GM19328 (cell line): Measurements from ENCODE around the gene PAPPA.

ENCODE experiments used
- ATAC-seq: cut with Tn5 transposase; IDR thresholded peaks from one replicate; pipeline ENCODE4 v1.9.1; 2021; ENCODE audit warnings: mild to moderate bottlenecking, moderate library complexity; ENCODE audit not compliant: unreplicated experiment

Gene PAPPA

DNA sequence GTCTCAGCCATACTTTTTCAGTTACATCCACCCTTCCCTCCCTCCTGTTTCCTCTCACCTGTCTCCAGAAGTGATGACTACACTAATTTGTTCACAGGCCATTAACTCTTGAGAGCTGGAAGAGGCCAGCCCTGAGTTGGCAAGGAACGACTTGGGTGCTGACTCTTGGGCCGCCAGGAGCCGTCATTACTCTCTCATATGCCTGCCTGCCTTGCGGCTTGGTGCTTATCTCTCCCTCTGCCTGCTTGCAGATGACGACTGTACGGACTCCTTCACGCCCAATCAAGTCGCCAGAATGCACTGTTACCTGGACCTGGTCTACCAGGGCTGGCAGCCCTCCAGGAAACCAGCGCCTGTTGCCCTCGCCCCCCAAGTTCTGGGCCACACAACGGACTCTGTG is 66.1 kb downstream of the PAPPA start:
- no peak for ATAC-seq

DNA sequence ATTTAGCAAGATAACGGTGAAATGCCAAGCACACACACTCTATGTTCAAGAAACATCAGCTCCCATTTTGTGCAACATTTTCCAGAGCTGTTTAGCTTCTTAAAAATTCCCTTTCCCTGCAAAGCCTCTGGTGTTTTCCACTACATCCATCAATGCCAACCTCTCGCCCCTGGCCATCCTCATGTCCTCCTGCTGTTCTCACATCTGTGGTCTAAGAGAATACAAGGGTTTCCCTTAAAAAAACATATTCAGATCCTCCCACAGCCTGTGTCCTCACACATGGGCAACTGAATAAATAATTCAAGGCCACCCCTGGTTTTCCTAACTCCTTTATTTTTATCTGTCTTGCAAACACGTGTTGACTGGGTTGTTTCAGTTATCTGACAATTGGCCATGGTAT is 70.3 kb downstream of the PAPPA start:
- no peak for ATAC-seq

DNA sequence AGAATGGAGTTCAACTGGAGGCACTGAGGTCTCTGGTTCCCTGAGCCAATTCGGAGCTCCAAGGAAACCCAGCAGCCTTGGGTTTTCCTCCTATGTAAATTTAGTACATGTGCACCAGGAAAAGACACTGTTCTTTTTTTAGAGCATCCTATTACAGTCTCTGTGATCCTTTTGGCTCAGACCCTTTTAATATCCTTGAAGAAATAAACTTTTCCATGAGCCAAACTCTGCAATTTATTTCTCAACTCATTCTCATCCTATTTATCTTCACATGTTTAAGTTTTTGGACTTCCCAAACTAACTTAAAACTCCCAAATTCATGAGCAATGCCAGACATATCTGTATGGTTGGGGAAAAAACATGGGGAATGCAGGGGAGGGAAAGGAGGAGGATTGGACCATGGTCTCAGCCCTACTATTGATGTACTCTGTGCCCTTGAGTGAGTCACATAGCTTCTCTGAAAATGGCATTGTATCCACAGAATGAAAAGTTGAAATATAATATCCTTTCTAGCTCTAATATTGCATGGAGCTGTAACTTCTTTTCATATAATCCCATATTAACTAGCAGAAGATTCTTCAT is 76.6 kb downstream of the PAPPA start:
- ATAC-seq, result no peak

DNA sequence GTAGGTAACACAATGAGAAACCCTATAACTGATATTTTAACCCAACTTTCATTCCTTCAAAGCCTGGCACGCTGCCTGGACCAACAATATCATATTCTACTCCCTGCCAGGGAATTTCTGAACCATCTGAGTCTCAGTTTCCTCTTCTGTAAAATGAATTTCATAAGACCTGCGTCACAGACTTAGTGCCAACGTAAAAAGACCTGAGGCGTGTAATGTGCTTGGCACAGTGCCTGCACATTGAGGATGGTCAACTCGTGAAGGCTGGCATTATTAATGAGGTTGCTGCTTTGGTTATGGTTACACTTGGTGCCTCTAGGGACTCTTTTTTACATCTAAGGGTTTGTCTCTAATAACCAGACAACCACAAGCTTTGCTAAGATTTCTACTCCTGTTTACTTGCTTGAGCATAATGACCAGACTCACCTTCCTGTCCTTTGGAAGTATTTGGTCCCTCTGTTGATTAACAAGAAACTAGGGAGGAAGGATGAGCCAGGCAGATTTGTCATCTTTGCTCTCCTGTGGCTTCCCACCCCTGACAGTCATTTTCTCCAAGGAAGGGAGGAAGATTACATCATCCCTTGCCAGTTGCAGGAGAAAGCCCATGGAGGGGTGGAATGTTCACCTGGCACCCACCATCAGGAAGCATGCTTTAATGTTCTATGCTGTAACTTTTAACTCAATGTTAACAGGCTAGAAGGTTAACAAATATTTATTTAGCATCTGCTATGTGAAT is 79.0 kb downstream of the PAPPA start:
- no peak for ATAC-seq

DNA sequence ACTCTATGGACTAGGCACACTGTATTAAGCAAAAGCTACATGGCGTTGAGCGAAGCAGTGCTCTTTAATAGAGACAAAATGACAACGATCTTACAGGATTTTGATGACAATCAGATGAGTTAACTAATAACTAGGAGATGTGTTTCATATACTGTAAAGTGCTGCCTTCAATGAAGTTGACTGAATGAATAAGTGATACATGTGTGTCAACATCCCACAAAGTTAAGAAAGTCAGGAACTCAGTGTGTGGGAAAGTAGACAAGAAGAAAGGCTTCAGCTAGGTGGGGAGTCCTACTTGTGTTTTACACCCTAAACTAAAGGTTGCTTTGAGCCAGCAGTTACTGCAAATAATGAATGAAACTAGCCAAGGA is 79.6 kb downstream of the PAPPA start:
- ATAC-seq, result no peak

DNA sequence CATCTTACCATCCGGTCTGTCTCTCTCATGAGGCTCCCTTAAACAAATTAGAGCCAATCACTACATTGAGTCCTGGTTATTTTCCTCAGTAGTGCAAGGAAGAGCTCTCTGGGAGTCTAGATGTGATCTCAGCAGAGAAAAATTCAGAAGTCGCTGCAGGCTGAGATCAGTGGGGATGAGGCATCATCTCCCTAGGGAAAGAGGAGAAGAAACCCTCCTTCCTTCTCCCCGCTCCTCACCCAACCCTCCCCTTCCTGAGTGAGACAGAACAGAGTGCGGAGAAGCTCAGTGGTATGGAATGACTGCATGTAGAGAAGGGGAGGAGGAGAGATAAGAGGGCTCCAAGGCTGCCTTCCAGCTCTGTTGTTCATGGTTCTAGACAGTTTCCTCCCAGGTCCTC is 80.5 kb downstream of the PAPPA start:
- no peak for ATAC-seq

DNA sequence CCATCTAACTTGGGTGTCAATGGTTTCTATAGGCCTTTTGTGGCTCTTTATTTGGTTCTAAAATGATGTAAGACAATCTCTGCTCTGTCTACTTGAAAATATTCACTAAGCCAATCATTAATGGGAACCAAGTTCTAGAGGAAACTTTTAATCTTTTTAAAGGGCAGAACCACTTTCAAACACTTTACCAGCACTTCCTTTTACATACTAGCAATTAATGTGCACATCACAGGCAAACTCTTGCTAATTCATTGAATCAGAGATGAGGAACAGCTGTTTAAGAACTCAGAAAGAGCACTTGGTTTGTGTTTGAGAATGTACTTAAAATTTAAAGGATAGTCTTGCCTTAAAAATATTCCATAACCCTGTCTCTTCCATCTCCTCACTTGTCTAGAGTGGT is 83.4 kb downstream of the PAPPA start:
- no peak for ATAC-seq

DNA sequence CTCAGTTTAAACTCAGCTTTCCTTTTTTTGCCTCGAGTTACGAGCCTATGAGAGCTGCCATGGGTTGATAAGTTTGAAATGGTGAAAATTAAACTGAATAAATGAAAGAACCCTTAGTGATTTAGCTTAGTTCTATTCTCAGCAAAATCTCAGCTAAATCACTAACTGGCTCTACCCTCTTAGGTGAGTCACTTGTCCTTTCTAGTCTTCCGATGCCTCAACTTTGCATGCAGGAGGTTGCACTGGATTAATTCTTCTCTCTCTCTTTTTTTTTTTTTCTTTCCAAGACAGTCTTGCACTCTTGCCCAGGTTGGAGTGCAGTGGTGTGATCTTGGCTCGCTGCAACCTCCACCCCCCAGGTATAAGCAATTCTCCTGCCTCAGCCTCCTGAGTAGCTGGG is 83.9 kb downstream of the PAPPA start:
- ATAC-seq, result no peak

DNA sequence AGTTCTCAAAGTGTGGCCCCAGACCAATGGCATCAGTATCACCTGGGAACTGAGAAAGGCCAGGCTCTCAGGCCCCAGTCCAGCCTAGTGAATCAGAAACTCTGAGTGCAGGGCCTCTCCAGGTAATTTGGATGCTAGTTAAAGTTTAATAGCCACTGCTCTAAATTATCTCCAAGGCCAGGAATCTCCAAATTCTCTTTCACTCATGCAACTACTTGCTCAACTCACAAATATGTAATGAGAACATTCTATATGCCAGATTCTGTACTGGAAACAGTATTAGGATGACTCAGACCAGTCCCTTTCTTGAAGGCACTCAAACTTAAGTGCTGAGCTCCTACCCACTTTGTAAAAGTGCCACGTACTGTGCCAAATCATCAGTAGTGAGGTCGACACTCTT is 84.6 kb downstream of the PAPPA start:
- no peak for ATAC-seq

DNA sequence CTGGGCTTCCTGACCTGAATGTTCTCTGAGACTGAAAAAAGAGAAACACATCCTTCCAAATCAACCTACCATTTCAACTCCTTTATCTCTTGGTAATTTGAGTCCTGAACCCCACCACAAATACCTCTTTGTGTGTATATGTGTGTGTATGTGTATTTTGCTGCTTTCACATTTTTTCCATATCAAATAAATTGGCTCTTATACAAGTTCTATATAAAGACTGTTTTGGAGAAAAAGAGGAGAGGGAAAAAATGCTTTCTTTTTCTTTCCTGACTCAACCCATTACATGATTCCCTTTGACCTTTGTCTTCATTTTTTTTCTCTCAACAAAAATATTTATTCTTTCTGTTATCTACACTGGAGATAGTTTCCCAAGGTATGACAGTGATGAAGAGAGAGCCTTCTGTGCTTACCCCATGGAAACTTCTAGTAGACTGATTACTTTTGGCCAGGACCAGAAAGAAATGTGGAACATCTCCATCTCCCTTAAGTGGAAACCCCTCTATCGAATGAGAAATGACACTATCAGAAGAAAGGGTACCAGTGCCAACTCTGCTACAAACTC is 85.3 kb downstream of the PAPPA start:
- ATAC-seq, result no peak

DNA sequence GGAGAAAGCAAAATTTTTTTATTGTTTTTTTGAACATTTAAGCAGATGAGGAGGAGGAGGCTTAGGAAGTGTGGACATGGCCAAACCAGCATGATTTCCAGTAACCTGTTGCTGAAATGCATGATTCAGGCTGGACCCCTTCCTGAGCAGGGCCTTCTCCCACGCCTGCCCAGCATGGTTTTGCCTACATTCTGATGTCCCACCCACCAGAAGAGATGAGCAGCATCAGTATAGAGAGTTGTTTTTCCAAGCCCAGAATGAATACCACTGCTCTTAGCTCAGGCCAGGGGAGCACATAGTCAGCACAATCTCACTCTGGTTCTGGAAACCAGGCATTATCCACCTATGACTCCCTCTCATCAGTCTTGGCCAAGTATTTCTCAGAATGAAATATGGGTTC is 90.1 kb downstream of the PAPPA start:
- no peak for ATAC-seq

DNA sequence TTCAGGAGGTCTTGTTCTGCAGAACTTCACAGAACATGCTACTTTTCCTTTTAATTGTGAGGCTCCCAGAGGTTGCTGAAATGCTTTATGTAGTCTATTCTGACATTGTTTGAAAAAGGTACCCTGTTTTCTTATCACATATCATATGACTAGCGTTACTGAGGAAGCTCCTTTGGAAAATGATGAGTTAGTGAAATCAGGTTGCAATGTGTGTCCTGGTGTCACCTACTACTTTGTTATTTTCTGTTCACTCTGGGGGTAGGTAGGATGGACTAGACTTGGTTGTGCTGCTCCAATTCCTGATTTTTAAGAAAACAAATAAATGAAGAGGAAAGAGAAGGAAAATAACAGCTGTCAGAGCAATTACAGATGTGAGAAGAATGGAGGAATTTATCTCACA is 93.7 kb downstream of the PAPPA start:
- ATAC-seq, result no peak

DNA sequence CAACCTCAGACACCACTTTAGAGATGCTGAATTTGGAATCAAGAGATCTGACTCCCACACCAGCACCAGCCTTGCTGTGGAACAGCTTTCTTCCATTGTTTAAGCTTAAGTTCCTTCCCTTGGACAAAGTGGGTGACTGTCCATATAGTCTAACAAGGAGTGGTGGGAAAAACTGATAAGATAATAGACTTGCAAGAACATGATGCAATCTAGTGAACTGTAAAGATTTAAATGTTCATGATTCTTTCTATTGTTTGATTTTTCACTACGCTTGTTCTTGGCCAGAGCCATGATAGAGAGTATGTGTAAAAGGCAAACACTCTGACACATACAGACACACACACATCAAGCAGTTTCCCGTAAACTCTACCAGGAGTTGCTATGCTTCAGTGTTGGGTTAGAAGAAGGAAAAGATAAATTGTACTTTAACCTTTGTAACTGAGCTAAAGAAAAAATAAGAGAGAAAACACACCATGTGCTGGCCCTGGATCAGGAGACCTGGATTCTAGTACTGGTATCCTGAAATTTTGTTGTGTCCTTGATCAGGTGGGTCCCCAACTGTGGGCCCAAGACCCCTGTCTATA is 94.3 kb downstream of the PAPPA start:
- ATAC-seq, result no peak

DNA sequence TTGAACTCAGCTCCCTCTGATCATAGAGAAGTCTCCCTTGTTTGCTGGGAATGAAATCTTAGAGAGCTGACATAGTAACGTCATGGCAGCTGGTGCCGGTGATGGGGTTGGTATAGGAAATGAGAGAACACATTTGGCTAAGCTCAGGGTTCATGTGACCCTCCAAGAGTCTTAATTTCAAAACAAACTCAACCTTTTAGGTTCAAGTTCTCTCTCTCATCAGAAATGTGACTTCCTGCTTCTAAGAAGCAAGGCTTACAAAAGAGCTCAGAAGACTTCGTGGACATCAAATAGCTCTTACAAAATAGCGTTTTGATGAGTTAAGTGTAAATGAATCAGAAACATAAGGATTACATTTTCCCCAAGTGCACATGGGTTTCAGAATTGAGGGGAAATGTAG is 97.3 kb downstream of the PAPPA start:
- no peak for ATAC-seq

DNA sequence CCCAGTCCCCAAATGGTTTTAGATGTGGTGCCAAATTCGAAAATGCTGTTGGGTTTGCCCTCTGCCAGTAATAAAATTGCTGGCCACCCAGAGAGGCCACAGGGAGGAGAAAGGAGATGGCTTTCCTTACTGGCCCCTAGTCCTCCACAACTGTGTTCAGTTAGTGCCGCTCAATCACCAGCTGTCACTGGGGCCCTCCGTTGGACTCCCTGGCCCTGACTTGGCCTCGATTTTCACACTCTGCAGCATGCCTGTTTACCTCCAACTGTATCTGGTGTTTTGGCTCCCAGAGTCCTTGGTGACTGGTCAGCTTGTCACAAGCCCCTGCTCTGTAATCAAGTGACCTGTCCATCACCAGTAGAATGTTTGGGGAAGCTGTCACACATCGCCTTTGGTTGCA is 97.8 kb downstream of the PAPPA start:
- no peak for ATAC-seq

DNA sequence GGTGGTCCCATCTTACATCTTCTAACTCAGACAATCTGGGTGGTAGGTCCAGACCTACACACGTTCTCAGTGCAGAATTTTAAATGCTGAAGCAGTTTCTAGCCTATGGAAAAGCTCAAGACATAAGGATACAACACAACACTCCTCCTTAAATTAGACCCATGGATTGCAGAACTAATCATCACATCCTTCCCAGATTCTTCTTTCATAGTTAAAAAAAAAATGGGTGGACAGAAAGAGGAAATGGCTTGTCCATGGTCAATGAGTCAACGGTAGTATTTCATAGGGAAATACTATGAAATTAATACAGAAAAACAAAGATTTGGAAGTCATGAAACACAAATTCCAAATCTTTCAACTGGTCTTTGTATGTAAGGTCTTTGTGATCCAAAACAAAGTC is 106.9 kb downstream of the PAPPA start:
- no peak for ATAC-seq

DNA sequence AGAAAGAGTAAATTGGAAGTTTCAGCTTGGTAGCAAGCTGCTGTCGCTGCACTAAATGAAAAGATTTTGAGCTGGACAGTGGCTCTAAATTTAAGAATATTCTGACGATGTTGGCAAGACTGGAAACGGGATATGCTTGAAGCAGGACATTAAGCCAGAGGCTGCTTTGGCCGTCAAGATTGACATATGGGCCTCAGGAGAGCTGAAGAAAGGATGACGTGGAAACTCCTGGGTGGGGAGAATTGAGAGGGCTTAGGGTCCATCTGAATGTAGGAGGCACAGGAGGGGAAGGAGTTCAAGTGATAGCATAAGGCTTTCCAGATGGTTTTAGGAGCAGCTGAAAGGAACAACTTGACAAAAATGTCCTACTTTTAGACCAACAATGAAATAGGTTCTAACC is 108.9 kb downstream of the PAPPA start:
- no peak for ATAC-seq

DNA sequence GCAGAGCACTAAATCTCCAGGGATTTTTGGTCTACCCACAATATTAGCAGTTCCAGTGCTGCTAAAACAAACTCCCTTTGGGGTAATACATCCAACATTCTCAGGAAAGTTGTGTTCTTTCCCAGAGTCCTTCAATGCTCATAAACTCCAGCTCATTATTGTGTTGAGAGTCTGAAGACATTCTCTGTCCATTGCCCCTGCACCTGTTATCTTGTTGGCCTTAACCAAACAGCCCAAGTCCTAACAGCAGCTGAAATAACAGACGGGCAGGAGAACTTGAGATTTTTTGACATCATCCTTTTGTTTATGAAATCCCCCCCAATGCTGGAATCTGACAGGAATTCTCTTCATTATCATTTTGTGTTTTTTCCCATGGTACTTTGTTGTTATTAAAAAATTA is 110.8 kb downstream of the PAPPA start:
- no peak for ATAC-seq

DNA sequence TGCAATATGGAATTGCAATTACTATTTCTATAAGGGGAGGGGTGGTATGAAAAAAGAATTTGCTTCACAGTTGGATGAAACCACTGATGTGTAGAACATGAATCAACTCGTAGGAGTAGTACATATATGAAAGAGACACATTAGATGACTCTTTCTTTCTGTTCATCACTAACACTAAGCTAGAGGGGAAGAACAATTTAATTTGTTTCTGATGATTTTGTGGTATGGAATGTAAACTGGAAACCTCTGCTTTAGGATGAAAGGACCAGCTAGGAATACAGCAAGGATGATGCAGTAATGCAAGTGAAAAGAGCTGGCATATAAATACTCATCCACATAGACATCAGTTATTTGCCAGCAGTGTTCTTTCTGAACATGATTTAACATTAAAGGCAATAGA is 113.4 kb downstream of the PAPPA start:
- ATAC-seq, result no peak

DNA sequence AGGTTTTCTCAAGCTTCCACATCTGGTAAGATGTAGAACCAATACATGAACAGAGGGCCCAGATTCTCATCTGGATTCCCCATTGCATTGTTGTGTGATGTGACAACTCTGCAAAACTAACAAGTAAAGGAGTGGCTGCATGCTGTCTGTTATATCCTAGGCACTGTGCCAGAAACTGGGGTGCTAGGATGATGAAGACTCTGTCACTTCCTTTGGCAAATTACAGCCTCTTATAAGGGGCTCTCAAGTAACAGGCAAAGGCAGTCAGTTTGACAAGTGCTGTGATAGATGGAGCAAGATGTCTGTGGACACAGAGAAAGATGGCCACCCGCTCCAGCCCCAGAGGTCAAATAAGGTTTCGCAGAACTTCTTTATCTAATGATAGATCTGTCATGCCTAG is 115.7 kb downstream of the PAPPA start:
- ATAC-seq, result no peak

DNA sequence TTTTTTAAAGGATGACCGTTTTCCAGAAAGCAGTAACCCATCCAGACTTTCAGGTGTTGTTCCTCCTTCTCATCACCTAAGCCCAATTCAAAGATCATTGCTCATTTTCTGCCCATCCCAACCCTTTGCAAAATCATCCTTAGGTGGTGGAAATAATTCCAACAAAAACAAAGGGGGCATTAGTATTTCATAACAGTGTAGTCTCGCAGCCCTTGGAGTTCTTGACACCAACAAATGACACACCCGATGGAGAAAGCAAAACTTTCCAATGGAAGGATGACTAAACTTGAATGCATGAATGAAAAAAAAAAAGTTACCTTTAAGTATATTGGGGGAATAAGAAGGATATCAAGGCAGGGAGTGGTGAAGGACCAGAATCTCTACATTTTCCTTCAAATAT is 117.0 kb downstream of the PAPPA start:
- ATAC-seq, result no peak

DNA sequence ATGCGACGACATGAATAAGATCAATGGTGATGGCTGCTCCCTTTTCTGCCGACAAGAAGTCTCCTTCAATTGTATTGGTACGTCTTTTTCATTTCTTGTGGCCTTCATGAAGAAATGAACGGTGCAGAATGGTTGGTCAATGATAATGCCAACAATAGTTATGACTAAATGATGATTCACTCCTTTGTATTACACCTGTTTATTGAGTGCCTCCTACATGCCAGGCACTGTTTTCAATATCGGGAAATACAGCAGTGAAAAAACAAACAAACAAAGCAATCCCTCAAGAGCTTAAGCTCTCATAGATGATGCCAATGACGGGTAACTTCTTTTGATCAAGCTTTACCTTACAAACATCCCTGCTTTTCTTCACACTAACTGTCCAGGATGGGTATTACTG is 117.7 kb downstream of the PAPPA start:
- no peak for ATAC-seq
